NK-92 (cell line): ENCODE results near the gene UBE2I.

Source experiments
- DNase-seq: peaks from one replicate; lab custom pipeline; 2025; ENCODE audit not compliant: unreplicated experiment; lab: John Stamatoyannopoulos, UW

UBE2I gene

DNA sequence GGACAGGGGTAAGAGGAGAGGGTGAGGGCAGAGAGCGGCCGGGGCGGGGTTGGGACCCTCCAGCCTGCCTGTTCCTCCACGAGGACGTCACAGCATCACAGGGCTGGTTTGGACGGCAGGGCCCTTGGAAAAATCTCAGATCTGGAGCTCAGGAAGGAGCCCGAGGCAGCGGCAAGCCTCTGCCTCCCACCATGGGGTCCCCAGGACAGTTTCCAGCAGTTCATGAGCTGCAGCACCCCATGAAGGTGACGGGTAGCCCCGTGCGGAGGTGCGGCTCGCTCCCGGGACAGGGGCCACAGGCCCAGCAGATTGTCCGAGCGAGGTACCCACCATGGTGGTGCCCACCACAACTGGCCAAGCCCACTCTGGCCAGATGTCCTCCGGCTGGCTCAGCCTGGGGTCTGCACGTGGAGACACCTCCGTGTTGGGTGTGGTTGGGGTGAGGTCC lies 32.3 kb upstream of the UBE2I start:
- no peak for DNase-seq

DNA sequence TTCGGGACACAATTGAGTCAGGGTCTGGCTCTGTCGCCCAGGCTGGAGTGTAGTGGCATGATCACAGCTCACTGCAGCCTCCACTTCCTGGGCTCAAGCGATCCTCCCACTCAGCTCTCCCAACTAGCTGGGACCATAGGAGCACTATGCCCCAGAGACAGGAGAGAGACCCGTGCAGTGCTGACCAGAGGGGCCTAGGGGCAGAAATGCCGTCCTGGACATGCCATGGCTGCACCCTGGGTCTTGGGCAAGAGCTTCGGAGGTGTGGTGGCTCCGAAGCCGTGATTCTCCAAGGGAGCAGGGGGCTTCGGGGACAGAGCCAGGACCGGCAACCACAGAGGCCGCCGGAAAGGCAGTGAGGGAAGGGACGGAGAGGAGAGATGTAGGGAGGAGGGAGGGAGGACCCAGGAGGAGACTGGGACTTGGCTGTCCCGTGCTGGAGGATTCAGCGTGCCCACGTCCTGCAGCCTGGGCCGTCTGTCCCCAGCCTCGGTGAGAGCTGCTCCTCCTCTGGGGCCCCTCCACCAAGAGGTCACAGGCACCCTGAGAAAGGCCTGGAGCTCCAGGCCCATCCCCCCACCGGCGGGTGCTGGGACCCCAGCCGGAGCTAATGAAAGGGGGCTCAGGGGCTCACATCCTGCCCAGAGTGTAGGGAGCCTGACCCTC lies 31.7 kb upstream of the UBE2I start:
- DNase-seq: no peak

DNA sequence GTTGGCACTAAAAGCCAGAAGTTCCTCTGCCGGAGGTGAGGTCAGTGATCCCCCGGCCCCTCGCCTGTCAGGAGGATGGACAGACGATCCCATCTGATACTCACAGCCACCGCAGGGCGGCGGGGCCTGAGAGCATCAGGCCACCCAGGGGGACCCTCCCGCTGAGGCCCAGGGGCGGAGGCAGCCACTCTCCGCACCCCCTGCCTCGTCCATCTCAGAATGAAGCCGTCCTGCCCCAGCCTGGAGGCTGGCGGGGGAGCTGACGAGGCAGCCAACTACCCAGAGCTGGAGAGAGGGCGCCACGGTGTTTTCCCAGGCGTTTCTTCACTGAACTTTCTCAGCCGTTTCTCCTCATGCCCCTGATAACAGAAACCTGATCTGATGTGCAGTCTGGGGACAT lies 31.0 kb upstream of the UBE2I start:
- no peak for DNase-seq

DNA sequence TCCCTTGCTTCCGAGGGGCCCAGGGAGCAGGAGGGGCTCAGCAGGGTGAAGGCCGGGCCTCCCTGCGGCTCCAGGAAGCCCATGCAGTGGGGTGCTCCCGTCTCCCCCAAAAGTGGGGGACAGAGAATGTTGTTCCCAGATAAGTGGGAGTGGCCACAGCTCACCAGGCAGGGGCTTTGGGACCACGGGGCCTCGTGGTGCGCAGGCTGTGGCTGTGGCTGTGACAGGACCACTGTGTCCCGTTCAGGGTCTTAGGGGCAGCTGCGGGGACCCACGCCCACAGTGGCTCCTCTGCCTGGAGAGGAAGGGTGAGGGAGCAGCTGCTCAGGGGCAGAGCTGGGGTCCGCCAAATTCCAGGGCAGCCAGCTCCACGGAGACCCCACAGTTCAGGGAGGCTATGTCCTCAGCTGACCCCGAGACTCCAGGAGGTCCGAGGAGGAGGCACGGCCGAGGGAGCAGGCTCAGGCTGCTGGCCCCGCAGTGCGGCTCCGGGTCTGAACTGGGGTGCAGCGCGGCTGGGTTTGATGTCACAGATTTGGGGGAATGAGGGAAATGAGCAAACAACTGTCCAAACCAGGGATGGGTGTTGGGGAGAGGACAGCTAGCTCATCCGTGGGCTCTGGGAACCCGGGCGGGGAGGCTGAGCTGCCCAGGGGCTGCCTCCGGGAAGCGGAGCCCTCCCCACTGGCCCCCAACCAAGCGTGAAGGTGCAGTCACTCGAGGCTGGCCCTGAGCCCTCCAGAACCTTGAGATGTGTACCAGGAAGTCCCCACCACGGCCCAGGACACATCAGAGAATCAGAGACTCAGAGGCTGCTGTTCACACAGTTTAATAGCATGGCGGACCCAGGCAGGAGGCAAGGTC lies 30.1 kb upstream of the UBE2I start:
- DNase-seq: no peak

DNA sequence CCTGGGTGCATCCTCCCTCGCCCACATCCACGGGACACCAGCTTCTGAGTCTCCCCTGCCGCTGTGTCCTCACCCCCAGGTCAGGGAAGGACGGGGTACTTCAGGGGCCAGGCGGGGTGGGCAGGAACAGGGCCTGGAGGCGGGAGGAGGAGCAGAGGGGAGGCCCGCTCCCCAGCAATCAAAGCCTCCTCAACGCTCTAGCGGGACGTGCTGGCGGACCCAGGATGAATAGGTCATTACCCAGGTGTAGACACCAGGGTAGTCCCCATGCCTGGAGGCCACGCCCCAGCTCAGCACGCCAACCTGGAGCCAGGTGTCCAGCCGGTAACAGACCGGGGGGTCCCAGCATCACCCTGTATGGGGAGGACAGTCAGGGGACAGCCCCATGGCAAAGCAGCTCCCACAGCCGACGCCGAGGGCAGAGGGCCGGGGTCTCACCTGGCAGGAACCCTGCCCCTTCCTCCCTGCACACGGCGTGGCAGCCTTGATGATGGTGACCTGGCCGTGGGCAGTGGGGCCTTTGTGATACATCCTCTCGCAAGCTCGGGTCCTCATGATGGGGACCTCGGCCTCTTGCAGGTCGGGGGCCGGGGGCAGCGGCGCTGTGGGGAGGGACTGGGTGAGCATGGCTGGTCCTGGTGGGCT lies 29.4 kb upstream of the UBE2I start:
- no peak for DNase-seq

DNA sequence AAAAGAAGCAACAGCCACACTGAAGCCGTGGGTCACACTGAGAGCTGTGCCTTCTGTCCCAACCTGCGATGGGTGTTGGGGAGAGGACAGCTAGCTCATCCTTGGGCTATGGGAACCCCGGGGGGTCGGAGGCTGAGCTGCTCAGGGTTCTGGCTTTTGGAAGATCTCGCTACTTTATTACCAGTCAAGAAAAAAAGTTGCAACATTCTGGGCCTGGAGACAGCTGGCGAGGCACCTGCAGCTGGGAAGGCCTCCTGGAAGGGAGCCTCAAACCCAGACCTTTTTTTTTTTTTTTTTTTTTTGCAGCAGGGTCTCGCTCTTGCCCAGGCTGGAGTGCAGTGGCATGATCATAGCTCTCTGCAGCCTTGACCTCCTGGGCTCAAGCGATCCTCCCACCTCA lies 28.7 kb upstream of the UBE2I start:
- DNase-seq: no peak

DNA sequence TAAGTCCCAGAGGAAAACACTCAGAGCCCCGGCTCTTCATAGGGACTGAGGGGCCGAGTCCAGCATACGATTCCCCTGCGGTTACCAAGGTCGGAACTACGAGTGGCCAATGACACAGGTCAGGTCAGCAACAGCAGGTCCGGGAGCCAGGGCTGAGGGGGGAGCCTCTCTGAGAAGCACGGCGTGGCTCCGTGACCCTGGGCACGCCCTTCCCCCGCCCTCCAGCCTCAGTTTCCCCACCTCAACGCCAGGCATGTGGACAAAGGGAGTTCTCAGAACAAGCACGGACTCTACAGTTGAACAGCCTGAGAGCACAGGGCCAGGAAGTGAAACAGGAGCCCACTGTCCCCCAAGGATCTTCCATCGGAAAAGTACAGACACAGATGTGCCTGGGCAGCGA lies 27.9 kb upstream of the UBE2I start:
- no peak for DNase-seq

DNA sequence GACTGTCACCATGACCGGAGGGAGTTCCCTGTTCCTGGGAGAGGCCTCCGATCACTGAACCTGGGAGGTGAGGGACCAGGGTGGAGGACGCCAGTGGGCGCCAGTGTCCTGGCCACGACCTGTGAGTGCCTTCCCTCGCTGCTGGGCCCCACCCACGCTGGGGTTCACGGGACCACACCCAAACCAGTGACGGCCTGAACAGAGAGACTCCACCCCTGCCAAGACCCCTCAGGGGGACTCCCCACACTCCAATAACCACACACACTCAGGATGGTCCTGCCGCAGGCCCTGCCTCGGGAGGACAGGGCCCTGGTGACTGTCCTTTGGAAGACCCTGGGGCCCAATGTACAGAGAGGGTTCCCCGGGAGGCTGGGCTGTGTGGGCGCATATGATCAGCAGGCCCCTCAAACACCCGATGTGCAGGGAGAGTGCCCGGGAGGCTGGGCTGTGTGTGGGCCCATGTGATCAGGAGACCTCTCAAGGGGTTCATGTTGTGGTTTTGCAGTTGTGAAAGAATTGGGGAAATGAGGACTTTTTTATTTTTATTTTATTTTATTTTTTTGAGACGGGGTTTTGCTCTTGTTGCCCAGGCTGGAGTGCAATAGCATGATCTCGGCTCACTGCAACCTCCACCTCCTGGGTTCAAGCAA lies 27.0 kb upstream of the UBE2I start:
- DNase-seq: no peak

DNA sequence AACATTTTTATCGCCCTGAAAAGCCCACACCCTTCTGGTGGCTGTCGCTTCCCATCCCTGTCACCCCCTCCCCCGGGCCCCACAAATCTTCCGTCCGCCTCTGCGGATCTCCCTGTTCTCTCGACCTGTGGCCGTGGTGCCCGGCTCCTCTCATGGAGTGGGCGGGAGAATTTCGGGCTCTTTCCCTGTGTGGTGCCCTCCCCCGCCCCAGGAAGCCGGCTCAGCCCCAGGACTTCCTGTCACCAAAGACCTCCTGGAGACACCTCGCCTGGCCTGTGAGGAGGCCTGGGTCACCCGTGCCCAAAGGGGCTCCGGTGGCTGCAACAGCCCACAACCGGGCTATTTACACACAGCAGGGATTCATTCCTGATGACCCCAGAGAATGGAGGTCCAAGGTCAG lies 26.1 kb upstream of the UBE2I start:
- no peak for DNase-seq

DNA sequence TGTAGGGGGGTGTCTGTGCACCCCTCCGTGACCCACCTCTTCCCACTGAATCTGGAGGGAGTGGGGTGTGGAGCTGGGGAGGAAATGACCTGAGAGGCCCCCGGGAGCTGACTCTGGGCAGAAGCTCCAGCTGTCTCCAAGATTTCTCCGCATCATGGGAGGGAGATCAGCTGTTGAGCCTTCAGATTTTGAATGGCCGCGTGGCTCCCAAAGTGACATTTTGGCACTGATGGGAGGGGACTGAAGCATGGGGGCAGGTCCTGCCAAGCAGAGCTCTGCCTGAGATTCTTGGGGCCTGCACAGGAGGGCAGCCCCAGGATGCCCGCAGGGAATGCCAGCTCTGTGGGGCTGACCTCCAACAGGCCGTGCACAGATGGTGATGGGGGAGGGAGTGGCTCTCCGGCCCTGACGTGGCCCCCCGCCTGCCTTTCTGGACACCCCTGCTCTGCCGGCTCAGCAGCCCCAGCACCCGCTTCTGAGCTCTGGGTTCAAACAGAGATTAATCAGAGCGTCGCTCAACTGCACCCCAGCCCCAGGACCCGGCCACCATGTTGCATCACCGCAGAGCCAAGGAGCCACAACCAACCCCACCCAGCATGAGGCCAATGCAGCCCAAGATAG lies 25.3 kb upstream of the UBE2I start:
- no peak for DNase-seq

DNA sequence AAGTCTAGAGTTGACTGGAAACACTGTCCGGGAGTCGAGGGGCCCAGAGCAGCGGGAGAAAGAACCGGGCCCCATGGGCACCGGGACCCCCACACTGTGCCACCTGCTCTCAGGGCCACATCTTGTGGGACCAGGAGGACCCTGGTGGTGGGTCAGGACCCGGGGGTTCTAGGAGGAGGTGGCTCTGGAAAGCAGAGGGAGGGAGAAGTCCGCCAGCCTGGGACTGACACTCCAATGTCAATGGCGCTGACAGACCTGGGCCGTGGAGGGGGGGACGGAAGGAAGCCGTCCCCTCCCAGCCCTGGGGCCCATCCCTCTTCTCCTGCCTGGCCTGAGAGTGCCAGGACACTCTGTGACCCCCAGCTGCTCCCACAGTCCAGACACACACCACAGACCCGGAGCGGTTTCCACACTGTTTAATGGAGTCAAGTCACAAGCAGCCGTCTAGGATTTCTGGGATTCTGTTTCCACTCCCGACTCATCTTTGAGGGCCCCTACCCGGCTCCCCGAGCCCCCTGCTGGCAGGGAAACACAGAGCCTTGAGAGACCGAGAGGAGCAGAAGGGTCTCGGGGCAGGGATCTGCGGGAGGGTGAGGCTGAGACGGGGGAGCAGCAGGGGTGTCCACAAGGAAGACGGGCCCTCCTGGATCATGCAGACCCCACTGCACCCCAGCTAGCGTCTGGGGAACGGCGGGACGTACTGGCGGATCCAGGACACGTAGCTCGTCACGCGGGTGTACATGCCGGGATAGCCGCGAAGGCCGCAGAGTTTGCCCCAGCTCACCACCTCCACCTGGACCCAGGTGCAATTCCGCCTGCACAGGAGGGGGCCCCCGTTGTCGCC lies 23.5 kb upstream of the UBE2I start:
- no peak for DNase-seq

DNA sequence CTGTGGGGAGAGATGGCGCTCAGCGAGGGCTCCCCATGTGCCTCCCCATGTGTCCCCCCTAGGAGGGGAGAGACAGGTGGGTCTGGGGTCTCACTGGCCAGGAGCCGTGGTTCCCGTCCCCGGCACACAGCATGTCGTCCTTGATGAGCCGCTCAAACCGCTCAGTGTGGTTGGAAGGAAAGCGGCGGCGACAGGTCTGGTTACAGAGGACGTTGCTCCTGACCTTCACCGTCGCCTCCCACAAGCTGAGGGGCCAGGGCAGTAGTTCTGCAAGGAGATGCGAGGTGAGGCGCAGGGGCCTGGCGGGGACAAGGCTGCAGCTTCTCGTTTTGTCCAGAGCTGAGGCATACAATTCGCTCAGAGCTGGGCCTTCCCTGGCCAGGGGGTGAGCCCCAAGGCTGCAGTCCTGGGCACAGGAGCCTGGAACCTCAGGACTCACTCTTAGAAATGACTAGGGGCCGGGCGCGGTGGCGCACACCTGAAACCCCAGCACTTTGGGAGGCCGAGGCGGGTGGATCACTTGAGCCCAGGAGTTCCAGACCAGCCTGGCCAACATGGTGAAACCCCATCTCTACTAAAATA lies 22.8 kb upstream of the UBE2I start:
- DNase-seq: no peak

DNA sequence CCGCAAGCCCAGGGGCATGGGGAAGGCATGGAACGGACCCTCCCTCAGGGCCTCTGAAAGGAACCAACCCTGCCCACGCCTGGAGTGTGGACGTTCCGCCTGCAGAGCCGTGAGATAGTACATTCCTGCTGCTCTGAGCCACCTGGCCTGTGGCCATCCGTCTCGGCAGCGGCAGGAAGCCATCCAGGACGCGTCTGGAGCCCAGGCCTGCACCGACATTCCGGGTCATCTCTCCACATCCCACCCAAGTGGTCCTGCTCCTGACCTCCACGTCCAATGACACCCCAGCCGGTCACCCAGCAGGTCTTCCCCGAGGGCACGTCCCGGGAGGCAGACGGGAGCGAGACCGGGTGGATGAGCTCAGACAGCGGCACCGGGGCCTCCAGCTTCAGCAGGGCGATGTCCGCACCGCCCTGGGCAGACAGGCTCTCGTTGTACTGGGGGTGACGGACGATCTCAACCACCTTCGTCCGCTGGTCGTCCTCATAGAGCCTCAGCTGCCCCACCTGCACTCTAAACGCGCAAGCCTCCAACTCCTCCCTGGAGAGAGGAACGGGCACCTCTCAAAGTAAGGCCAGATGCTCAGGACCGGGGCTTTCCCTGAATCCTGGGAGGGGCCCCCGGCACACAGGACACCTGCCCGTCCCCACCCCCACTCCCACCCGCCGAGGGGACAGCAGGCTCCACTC lies 21.3 kb upstream of the UBE2I start:
- no peak for DNase-seq

DNA sequence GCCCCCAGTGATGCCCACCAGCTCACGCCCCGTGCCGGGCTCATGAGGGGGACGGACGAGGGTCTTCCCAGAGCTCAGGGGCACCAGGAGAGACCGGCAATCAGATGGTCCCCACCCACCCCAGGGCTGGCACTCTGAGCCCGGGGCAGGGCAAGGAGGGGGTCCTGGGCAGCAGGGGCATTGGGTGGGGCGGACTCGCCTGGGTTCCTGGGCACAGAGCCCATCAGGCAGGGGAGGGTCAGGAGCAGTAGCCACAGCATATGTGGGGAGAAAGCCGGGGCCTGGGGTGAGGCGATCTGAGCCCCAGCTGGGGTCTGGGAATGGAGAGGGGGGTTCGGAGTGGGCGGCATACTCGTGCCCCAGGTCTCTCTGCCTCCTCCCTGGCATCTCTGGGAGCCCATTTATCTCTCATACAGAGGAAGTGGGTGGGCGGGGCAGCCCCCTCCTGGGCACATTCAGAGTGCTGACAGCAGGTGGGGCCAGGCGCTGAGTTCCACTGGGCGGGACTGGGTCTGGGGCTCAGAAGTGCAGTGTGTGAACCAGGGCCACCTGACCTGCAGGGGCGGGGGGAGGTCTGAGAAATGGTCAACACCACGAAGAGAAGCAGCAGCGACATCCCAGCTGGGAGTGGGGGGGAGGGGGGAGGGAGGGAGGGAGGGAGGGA lies 20.5 kb upstream of the UBE2I start:
- DNase-seq: no peak

DNA sequence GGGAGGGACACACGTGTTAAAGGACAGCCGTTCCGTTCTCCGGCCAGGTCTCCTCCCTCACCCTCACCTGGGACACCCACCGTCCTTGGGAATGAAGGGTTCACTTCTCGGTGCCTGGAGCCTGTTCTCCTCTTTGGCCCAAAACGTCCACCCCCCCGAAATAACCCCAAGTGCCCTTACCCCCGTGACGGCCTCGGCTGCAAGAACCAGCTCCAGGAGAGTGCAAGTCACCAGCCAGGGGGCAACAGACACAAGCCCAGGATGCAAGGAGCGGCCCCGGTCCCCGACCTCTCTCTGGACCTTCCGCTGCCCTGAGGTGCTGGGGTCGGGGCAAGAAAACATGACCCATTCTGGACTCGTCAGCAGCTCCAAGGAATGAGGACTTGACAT lies 20.0 kb upstream of the UBE2I start:
- DNase-seq: no peak

DNA sequence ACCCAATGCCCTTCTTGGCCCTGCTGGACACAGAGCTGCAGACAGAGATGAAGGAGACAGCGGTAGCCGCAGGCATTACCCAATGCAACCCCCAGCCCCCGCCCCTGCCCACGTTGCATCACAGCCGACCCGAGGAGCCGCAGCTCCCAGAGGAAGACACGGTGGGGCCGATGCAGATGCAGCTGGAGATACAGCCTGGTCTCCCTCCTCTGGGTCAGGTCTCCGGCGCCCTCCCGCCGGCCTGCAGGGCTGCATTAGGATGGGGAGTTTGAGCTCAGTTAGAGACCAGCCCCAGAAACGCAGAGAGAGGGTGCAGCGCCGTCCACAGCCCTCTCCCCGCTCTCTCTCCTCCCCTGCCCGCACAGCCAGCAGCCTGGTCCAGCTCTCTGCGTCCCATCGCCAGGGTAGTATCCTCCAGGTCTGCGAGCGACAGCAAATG lies 19.4 kb upstream of the UBE2I start:
- DNase-seq: no peak

DNA sequence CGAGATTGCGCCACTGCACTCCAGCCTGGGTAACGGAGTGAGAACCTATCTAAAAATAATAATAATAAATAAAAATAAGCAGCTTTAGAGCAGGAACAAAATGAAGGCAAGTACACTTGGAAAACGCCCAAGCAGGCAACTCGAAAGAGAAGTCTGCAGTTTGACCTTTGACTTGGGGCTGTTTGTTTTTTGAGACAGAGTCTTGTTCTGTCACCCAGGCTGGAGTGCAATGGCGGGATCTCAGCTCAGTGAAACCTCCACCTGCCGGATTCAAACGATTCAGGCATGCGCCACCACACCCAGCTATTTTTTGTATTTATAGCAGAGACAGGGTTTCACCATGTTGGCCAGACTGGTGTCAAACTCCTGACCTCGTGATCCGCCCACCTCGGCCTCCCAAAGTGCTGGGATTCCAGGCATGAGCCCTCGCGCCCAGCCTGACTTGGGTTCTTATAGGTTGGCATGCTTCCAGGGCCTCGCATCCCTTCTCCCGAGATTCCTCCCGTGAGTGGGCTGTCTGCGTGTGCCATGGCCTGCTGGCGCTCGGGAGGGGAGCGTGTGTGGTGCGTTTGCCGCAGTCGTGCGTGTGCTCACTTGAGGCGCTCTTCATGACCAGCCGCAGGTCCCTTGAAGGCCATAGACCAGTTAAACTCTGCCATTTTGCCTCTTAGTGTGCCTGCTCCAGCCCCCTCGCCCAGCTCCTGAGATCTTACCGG lies 18.4 kb upstream of the UBE2I start:
- no peak for DNase-seq

DNA sequence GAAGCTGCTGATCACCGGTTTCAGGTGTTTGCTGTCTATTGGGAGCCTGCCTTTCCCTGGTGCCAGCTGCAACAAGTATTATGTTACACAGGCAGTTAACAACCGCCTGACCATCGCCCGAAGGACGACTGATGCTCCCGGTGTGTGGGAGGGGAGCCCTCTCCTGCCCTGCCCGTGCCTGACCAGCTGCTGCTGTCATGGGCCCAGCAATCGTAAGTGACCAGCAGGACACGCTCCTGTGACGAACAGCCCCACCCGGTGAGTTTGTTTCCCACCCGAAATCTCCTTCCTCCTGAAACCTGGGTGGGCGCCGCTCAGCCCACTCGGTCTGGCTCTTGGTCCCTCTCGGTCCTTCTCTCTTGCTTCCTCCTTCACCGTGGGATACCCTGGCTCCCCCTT lies 17.9 kb upstream of the UBE2I start:
- DNase-seq: no peak
